Panc1 (cell line): ENCODE data around the gene GNS. TPM values are rescaled to one million over a fixed set of nuclear protein-coding genes. Genes with fewer than 3 reads are reported as not detected.
"Not testable (repeated sequence)": the region's sequence is repeated elsewhere in the genome, so short reads cannot be mapped to it uniquely, and the experiment has no call there.

Experiments
- ATAC-seq: fragments of 200-7000 bp; cut with Tn5 transposase; 2 replicates; pipeline ENCODE4 v1.9.1; 2020; ENCODE audit warnings: mild to moderate bottlenecking, moderate library complexity
- BruUV-seq: library from RNA; stranded (reverse); fragments of 400-500 nt; replicated peaks from 2 replicates; lab custom pipeline; 2021; lab: Mats Ljungman, UMichigan
- CTCF ChIA-PET: fragments of 300-600 bp; sonication (Branson Sonifier 250); formaldehyde crosslinking; loops from one replicate; lab custom pipeline; 2022; ENCODE audit warnings: antibody characterized with exemption; lab: Charles Lee
- POLR2A ChIA-PET: fragments of 300-600 bp; sonication (Branson Sonifier 250); formaldehyde crosslinking; loops from one replicate; lab custom pipeline; 2022; ENCODE audit warnings: antibody characterized with exemption; lab: Charles Lee
- DNase-seq: peaks from one replicate; pipeline ENCODE4 v3.0.0-alpha.2; 2010; ENCODE audit warnings: low read depth, low spot score
- H3K27ac ChIP-seq: 2 replicates; pipeline ENCODE4 v1.5.1; 2011; ENCODE audit warnings: mild to moderate bottlenecking, low read length, inconsistent platforms
- H3K27me3 ChIP-seq: fragments of 200-500 bp; sonication (Bioruptor generic); 2 replicates; pipeline ENCODE4 v1.6.0; 2014; ENCODE audit warnings: low read length, inconsistent platforms; ENCODE audit not compliant: control insufficient read depth, insufficient read depth
- H3K36me3 ChIP-seq: fragments of 200-500 bp; sonication (Bioruptor generic); 2 replicates; pipeline ENCODE4 v1.5.1; 2014; ENCODE audit warnings: inconsistent platforms, mild to moderate bottlenecking, low read length, moderate library complexity; ENCODE audit not compliant: control insufficient read depth, insufficient read depth
- H3K4me1 ChIP-seq: 2 replicates; pipeline ENCODE4 v1.5.1; 2011; ENCODE audit warnings: inconsistent platforms, mild to moderate bottlenecking, low read length, moderate library complexity; ENCODE audit not compliant: control insufficient read depth, insufficient read depth
- H3K4me3 ChIP-seq, 2 experiments: 2 replicates each; pipeline ENCODE4 v1.5.1; 2011 to 2012; ENCODE audit warnings: low read depth in 2 of 2, low read length in 2 of 2, mild to moderate bottlenecking in 2 of 2, inconsistent platforms in 1 of 2, moderate library complexity in 1 of 2
- H3K9me3 ChIP-seq: fragments of 200-500 bp; sonication (Bioruptor generic); 2 replicates; pipeline ENCODE4 v1.5.1; 2014; ENCODE audit warnings: low read depth, mild to moderate bottlenecking, inconsistent platforms, low read length, moderate library complexity; ENCODE audit not compliant: control insufficient read depth, insufficient read depth
- POLR2AphosphoS5 ChIP-seq: IDR thresholded peaks from 2 replicates; pipeline ENCODE4 v1.6.1; 2012; ENCODE audit warnings: mild to moderate bottlenecking, low read depth, low read length, moderate library complexity
- SIN3A ChIP-seq: IDR thresholded peaks from 2 replicates; pipeline ENCODE4 v1.6.1; 2012; ENCODE audit warnings: low read depth, mild to moderate bottlenecking, low read length, moderate library complexity, borderline replicate concordance; ENCODE audit not compliant: insufficient read depth
- TCF7L2 ChIP-seq: IDR thresholded peaks from 2 replicates; pipeline ENCODE4 v1.6.1; 2011; ENCODE audit warnings: mild to moderate bottlenecking, low read depth, low read length, inconsistent platforms
- in situ Hi-C: cut with HindIII; loops from 2 replicates; pipeline ENCODE4 v1.10.0; 2016; ENCODE audit warnings: low sequenced_read_pairs, low pct_unique_long_range_greater_than_20kb
- intact Hi-C: fragments of 100-400 bp; cut with micrococcal nuclease; formaldehyde crosslinking; loops from one replicate; pipeline ENCODE4 v1.10.0; 2022; ENCODE audit not compliant: unreplicated experiment
- total RNA-seq: library from RNA; stranded (reverse); gene quantifications from one replicate; pipeline ENCODE4 v1.2.1, GENCODE V29; 2021; ENCODE audit not compliant: unreplicated experiment
- TF ChIP-seq, protein P1 (sequence below): fragments of 450-650 bp; IDR thresholded peaks from 2 replicates; pipeline ENCODE4 v1.5.1; 2017; ENCODE audit warnings: mild to moderate bottlenecking
- TF ChIP-seq, protein P2 (sequence below), 2 experiments: IDR thresholded peaks; 2 replicates each; pipeline ENCODE4 v1.6.1; 2011 to 2012; ENCODE audit warnings: low read depth in 2 of 2, control low read depth in 1 of 2, low read length in 1 of 2, mild to moderate bottlenecking in 1 of 2, moderate library complexity in 1 of 2; ENCODE audit not compliant: insufficient read depth in 1 of 2

Gene GNS
- total RNA-seq, 1 experiment from 2014 or later, result 117 TPM

DNA sequence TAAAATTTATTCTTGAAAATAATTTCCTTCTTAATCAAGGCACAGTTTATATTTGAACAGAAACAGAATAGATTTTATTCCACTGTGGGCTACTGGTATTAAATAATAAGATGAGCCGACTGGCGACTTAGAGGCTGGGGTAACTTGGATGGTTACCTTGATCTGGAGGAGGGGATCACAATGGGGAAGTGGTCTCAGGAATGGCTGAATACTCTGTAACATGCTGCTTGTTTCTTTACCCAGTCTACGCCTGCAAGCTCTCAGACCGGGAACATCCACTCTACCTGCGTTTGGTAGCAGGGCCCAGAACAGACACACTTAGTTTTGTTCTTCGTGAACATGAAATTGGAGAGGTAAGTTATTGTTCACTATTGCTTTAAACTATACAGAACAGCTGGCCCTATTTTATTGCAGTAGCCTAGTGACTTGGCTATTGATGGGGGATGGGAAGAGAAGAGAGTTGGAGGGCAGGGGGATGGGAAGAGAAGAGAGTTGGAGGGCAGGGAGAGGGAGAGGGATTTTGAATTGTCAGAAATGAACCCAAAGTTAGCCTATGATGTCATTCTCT, 67.9 kb downstream of the GNS start:
- in situ Hi-C loops (no loop called here), intact Hi-C loops (no loop called here)
- ChIA-PET POLR2A (interaction anchor here (0.6 kb wide), 1 partner anchor 191 kb away, joined by 4 read pairs; no protein-coding TSS in a partner anchor), CTCF (no interaction called here)
- Histone ChIP-seq H3K4me3 (no peak overlapping the region), H3K27me3 (no peaks in the 10 kb centered on the region), H3K36me3 (0 out of 2 replicates have a peak, but pooled peaks cover 3% of the 10 kb centered on the region), H3K27ac (no peak overlapping the region; the same call in 1 of the 2 replicates), H3K9me3 (no peaks in the 10 kb centered on the region), H3K4me1 (peaks cover 36% of the 10 kb centered on the region)
- no TSS peak for BruUV-seq
- TF ChIP-seq POLR2AphosphoS5, result no peak
- TF ChIP-seq, protein P1, sequence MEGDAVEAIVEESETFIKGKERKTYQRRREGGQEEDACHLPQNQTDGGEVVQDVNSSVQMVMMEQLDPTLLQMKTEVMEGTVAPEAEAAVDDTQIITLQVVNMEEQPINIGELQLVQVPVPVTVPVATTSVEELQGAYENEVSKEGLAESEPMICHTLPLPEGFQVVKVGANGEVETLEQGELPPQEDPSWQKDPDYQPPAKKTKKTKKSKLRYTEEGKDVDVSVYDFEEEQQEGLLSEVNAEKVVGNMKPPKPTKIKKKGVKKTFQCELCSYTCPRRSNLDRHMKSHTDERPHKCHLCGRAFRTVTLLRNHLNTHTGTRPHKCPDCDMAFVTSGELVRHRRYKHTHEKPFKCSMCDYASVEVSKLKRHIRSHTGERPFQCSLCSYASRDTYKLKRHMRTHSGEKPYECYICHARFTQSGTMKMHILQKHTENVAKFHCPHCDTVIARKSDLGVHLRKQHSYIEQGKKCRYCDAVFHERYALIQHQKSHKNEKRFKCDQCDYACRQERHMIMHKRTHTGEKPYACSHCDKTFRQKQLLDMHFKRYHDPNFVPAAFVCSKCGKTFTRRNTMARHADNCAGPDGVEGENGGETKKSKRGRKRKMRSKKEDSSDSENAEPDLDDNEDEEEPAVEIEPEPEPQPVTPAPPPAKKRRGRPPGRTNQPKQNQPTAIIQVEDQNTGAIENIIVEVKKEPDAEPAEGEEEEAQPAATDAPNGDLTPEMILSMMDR, result no peak
- TF ChIP-seq, protein P2, sequence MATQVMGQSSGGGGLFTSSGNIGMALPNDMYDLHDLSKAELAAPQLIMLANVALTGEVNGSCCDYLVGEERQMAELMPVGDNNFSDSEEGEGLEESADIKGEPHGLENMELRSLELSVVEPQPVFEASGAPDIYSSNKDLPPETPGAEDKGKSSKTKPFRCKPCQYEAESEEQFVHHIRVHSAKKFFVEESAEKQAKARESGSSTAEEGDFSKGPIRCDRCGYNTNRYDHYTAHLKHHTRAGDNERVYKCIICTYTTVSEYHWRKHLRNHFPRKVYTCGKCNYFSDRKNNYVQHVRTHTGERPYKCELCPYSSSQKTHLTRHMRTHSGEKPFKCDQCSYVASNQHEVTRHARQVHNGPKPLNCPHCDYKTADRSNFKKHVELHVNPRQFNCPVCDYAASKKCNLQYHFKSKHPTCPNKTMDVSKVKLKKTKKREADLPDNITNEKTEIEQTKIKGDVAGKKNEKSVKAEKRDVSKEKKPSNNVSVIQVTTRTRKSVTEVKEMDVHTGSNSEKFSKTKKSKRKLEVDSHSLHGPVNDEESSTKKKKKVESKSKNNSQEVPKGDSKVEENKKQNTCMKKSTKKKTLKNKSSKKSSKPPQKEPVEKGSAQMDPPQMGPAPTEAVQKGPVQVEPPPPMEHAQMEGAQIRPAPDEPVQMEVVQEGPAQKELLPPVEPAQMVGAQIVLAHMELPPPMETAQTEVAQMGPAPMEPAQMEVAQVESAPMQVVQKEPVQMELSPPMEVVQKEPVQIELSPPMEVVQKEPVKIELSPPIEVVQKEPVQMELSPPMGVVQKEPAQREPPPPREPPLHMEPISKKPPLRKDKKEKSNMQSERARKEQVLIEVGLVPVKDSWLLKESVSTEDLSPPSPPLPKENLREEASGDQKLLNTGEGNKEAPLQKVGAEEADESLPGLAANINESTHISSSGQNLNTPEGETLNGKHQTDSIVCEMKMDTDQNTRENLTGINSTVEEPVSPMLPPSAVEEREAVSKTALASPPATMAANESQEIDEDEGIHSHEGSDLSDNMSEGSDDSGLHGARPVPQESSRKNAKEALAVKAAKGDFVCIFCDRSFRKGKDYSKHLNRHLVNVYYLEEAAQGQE (IDR thresholded peaks at IDR 0.05; ENCODE audit: insufficient read depth in 1 of 2, low read depth in 2 of 2, low read length in 1 of 2), result no peak
- TF ChIP-seq TCF7L2, result no peak
- TF ChIP-seq SIN3A, result no peak
- ATAC-seq (no peak), DNase-seq (no peak)

DNA sequence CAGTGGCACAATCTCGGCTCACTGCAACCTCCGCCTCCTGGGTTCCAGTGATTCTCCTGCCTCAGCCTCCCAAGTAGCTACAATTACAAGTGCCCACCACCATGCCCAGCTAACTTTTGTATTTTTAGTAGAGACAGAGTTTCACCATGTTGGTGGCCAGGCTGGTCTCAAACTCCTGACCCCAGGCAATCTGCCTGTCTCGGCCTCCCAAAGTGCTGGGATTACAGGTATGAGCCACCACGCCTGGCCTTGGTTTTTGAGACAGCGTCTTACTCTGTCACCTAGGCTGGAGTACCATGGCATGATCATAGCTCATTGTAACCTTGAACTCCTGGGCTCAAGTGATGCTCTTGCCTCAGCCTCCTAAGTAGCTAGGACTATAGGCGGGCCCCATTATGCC, 69.0 kb downstream of the GNS start:
- BruUV-seq, DNase-seq, H3K36me3 ChIP-seq, ATAC-seq, CTCF ChIA-PET, POLR2A ChIA-PET, H3K27me3 ChIP-seq, in situ Hi-C loops, intact Hi-C loops, H3K9me3 ChIP-seq, H3K4me3 ChIP-seq, H3K27ac ChIP-seq: not testable (repeated sequence)
- peaks cover 27% of the 10 kb centered on the region for H3K4me1 ChIP-seq

DNA sequence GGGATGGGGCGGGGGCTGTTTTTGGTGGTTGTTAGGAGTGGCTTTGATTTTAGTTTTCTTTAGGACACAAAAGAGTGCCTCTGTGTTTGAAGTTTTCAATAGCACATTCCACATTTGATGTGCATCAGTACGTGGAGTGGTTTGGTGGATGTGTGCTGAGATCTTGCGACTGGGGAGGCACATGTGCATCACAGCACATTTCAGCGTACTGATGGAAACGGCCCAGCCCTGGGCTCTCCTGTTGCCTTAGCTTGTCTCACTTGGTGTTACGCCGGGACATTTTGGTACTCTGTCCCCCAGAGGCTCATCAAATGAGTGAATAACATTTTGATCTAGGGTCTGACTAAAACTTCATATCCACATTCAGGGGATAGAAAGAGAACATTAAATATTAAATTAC, 70.5 kb downstream of the GNS start:
- Histone ChIP-seq H3K9me3 (no peaks in the 10 kb centered on the region), H3K27me3 (no peaks in the 10 kb centered on the region), H3K4me1 (peaks cover 21% of the 10 kb centered on the region), H3K36me3 (0 out of 2 replicates have a peak, but pooled peaks cover 2% of the 10 kb centered on the region), H3K27ac (no peak overlapping the region), H3K4me3 (no peak overlapping the region)
- ATAC-seq (no peak), DNase-seq (no peak)
- CTCF ChIA-PET, result no interaction called here
- POLR2A ChIA-PET, result no interaction called here
- intact Hi-C loops (no loop called here), in situ Hi-C loops (no loop called here)
- TF ChIP-seq POLR2AphosphoS5 (no peak), SIN3A (no peak), TCF7L2 (no peak)
- TF ChIP-seq, protein P1, result no peak
- TF ChIP-seq, protein P2 (IDR thresholded peaks at IDR 0.05; ENCODE audit: insufficient read depth in 1 of 2, low read depth in 2 of 2, low read length in 1 of 2), result no peak
- no TSS peak for BruUV-seq
